ENCODE data around the gene GPR180.
"Not testable (repeated sequence)": the region's sequence is repeated elsewhere in the genome, so short reads cannot be mapped to it uniquely, and the experiment has no call there.

The GPR180 gene

DNA sequence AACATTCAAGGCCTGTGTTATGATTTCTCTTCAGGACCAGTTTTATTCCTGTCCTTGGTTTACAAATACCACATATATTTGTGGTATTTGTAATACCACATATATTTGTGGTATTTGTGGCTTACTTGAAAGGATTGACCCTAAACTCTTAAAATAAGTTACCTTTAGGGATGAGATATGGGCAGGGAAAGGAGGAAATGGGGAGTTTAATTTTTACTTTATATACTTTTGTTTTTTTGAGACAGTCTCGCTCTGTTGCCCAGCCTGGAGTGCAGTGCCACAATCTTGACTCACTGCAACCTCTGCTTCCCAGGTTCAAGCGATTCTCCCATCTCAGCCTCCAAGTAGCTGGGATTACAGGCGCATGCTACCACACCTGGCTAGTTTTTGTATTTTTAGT, 3.4 kb upstream of the GPR180 start:
- DNase-seq = no peak

- no peak for DNase-seq
These were observed 1.8 kb upstream of the GPR180 start for GRCh38 chr13:94599877-94600276.

- DNase-seq = no peak
These were observed 810 bp downstream of the GPR180 start for GRCh38 chr13:94602467-94602866.

- no peak for DNase-seq
These were observed 5.4 kb downstream of the GPR180 start for GRCh38 chr13:94607056-94607455.

- no peak for DNase-seq
These were observed 6.3 kb downstream of the GPR180 start for GRCh38 chr13:94607939-94608338.

DNA sequence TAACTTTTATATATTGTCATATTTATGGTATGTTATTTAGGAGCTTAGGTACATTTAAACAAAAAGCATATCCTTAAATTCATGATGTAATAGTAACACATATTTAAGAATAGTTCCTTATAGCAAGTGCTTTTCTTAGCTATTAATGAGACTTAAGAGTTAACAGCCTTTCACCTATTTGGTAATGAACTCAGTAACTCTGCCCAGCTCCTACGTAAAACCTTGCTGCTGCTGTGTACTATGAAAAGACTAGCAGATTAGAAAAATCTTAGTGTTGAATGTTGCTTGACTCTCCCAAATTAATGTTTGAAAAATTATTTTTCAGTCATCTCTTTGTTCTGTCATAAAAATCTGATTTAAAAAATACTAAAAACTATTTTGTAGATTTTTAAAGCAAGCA, 6.9 kb downstream of the GPR180 start:
- DNase-seq = no peak

- DNase-seq = no peak
These were observed 7.5 kb downstream of the GPR180 start for GRCh38 chr13:94609196-94609595.

DNA sequence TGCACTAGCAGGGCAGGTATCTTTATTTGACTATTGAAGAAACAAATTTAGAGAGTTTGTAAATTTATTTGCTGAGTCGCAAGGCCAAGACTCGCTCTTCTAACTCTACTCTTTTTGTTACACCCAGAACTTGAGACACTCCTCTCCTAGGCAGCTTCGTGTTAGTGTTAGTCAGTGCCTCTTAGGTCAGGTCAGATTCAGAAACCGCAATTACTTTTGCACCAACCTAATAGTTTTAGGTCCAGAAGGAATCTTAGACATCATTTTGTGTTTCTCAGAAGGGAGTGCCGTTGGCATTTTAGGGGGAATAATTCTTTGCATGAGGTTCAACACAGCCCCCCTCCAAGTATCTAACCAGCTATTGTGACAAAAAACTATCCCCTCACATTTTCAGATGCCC, 8.8 kb downstream of the GPR180 start:
- DNase-seq = no peak

DNA sequence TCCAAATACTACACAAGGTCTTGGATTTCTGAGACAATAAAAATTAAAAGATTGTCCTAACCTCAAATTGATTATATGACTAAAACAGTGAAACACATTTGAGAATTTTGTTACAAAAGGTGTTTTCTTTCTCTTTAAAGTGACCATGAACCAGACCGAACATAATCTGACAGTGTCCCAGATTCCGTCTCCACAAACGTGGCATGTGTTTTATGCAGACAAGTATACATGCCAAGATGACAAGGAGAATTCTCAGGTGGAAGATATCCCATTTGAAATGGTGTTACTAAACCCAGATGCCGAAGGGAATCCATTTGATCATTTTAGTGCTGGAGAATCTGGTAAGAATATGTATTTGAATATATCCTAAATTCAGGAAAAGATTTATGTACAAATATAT, 10.4 kb downstream of the GPR180 start:
- no peak for DNase-seq

GRCh38 chr13:94613051-94613450, 11.4 kb downstream of the GPR180 start:
- no peak for DNase-seq

DNA sequence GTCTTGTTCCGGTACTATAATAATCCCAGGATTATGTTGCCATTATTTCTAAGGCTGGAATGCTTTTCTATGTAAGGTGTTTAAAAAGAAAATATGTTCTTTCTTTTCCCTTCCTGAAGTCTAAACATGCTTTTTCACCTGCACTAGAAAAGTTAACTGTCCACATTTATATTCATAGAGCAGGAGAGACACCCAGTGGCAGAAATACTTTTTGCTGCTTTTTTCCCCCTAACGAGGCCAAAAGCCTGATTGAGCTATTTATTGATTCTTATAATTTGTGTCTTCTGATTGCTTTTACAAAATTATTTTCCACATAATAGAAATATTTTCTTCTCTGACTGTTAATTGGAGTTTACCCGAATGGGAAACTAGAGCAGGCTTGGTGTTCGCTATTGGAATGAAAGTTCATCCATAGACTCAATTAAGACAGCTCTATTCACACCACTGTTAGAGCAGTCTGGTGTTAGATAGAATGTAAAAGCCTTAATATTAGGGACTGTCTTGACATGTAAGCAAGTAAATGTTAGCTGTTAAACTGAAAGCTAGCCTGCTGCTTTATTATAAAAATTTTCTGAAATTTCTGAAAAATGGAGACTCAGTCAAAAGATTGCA, 15.8 kb downstream of the GPR180 start:
- DNase-seq = peak; percentile 0

DNA sequence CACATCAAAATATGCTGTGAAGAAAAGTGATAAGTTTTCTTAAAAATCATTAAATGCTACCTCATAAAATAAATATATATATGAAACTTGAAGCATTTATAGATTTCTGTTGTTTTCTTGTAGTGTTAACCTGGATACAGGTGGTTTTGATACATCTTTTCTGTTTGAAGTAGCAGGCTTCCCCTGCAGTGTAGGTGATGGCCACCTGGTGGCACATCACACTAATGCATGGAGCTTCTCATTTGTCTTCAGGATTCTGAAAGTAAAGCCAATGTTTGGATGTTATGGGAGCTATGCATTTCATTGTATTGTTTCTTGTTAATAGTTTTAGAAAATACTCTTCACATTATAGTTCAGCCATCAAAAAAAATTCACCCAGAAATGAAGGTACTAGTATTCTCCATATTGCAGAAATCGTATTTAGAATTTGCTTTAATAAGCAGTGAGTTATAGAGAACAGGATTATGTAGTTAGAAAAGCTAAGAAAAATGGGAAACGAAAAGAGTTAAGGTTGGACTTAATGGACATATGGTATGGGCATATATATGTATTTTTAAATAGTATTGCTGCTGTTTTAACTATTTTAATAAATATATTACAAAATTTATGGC, 18.7 kb downstream of the GPR180 start:
- no peak for DNase-seq

GRCh38 chr13:94622344-94622743, 20.7 kb downstream of the GPR180 start:
- no peak for DNase-seq

GRCh38 chr13:94623316-94623715, 21.7 kb downstream of the GPR180 start:
- no peak for DNase-seq

DNA sequence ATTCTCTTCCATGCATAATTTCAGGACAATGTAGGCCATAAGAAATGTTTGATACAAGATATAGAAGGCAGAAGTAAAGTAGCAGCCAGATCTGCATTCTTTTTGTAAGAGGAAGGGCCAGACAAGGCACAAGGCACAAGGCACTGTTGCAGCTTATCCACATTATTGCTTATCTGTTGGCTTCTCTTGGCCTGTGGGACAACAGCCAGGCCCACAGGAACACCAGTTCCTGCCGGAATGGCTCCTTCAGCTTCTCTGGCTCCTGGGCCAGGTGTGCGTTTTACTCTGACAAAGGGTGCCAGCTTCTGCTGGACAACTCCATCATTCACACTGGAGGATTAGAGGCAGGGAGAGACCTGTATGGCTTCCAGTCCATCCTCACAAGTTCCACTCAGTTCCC, 29.2 kb downstream of the GPR180 start:
- no peak for DNase-seq

- no peak for DNase-seq
These were observed 30.7 kb downstream of the GPR180 start for GRCh38 chr13:94632226-94632980.

DNA sequence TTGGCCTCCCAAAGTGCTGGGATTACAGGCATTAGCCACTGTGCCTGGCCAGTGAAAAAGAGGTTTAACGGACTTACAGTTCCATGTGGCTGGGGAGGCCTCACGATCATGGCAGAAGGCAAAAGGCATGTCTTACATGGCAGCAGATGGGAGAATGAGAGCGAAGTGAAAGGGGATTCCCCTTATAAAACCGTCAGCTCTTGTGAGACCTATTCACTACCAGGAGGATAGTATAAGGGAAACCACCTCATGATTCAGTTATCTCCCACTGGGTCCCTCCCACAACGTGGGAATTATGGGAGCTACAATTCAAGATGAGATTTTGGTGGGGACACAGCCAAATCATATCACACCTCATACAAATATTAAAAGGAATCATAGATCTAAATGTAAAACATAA, 34.4 kb downstream of the GPR180 start:
- not testable (repeated sequence) for DNase-seq

DNA sequence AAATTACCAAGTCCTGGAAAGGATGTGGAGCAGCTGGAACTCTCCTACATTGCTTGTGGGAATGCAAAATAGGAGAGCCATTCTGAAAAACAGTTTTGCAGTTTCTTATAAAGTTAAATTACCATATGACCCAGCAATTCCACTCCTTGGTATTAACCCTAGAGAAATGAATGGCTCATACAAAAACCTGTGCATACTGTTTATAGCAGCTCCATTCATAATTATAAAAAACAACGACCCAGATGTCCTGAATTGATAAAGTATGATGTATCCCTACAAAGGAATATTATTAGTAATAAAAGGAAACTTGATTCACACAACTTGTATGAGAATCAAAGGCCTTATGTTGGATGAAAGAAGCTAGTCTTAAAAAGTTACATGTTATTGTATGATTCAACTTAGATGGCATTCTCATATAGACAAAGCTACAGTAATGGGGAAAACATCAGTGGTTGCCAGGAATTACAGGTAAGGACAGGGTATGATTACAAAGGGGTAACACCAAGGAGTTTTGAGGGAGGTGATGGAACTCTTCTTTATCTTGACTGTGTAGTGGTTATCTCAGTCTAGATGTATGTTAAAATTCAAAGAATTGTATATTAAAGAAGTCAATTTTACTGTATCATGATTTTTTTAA, 35.4 kb downstream of the GPR180 start:
- DNase-seq = no peak

DNA sequence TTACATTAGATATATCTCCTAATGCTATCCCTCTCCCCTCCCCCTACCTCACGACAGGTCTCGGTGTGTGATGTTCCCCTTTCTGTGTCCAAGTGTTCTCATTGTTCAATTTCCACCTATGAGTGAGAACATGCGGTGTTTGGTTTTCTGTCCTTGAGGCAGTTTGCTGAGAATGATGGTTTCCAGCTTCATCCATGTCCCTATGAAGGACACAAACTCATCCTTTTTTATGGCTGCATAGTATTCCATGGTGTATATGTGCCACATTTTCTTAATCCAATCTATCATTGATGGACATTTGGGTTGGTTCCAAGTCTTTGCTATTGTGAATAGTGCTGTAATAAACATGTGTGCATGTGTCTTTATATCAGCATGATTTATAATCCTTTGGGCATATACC, 36.0 kb downstream of the GPR180 start:
- not testable (repeated sequence) for DNase-seq

DNA sequence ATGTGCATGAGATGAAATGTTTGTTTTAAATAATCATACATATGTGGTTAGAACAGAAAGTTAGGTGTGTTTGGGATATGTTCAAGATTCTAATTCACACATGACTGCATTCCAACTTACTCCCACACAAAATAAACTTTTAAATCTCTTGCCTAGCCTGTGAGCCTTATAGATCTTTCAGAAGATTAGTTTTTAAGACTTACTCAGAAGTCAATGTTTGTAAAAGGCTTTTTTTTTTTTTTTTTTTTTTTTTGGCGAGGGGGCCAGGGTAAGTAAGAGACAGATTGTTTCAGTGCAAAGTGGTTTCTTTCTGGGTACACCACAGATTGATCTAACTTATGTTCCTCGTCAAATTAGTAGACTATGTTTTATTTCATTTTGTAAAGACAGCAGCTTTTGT, 39.1 kb downstream of the GPR180 start:
- no peak for DNase-seq

DNA sequence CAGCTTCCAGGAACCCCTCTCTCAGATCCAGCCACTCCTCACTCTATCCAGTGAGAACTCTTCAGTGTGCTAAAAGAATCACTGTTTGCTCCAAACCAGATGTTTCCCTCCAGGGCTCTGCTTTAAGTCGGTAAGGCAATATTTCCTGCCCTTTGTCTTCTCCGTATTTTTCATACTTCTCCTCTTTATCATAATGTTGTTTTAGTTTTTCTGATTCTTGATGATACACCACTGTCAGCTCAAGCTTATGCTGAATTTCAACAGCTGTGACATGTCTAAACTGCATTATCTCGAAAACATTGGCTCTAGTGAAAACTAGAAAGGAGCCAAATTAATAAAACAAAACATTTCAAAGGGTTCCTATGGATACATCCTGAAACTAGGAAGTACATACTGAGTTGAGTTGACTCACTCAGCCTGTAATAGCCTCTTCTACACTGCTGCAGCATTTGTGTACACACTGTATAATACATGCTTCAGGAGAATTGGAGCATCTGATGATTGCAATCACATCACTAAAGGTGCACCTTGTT, 39.8 kb downstream of the GPR180 start:
- DNase-seq = no peak

GRCh38 chr13:94646904-94647303, 45.2 kb downstream of the GPR180 start:
- DNase-seq = no peak

DNA sequence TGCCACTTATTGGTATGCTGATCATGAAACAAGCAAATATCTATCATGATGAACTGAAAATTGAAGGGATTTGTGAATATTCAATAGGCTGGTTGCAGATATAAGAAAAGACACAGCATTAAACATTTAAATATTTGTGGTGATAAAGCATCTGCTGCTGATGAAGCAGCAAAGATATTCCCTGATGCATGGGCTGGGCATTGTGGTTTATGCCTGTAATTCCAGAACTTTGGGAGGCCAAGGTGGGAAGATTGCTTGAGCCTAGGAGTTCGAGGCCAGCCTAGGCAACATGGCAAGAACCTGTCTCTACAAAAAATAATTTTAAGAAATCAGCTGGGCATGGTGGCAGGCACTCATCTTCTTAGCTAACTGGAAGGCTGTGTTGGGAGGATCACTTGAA, 54.5 kb downstream of the GPR180 start:
- no peak for DNase-seq

- DNase-seq = no peak
These were observed 55.1 kb downstream of the GPR180 start for GRCh38 chr13:94656766-94657165.

All from effector CD8-positive, alpha-beta T cell (primary cell).